GM21576 (cell line): Measurements from ENCODE around the gene CYP1A2.
"Not testable (repeated sequence)": the region's sequence is repeated elsewhere in the genome, so short reads cannot be mapped to it uniquely, and the experiment has no call there.

Experiments
- ATAC-seq: cut with Tn5 transposase; IDR thresholded peaks from one replicate; pipeline ENCODE4 v1.9.1; 2021; ENCODE audit warnings: mild to moderate bottlenecking, moderate library complexity; ENCODE audit not compliant: unreplicated experiment

The CYP1A2 gene

GRCh38 chr15:74735305-74735704 lies 13.3 kb upstream of the CYP1A2 start:
- no peak for ATAC-seq

GRCh38 chr15:74738239-74738638 lies 10.4 kb upstream of the CYP1A2 start:
- ATAC-seq = not testable (repeated sequence)

GRCh38 chr15:74742422-74742821 lies 6.2 kb upstream of the CYP1A2 start:
- no peak for ATAC-seq

GRCh38 chr15:74746389-74746788 lies 2.3 kb upstream of the CYP1A2 start:
- ATAC-seq = no peak

- ATAC-seq = no peak
Observed at GRCh38 chr15:74749832-74750231, 1.2 kb downstream of the CYP1A2 start.

- ATAC-seq = no peak
Observed at GRCh38 chr15:74750751-74751150, 2.1 kb downstream of the CYP1A2 start.

GRCh38 chr15:74752011-74752410 lies 3.4 kb downstream of the CYP1A2 start:
- no peak for ATAC-seq

- ATAC-seq = no peak
Observed at GRCh38 chr15:74752531-74752930, 3.9 kb downstream of the CYP1A2 start.

GRCh38 chr15:74754593-74755215 lies 6.1 kb downstream of the CYP1A2 start:
- no peak for ATAC-seq

- ATAC-seq = no peak
Observed at GRCh38 chr15:74758736-74759135, 10.1 kb downstream of the CYP1A2 start.

GRCh38 chr15:74762791-74763150 lies 14.1 kb downstream of the CYP1A2 start:
- no peak for ATAC-seq

GRCh38 chr15:74763416-74763815 lies 14.8 kb downstream of the CYP1A2 start:
- no peak for ATAC-seq

GRCh38 chr15:74767167-74768098 lies 18.8 kb downstream of the CYP1A2 start:
- no peak for ATAC-seq

GRCh38 chr15:74768099-74768770 lies 19.6 kb downstream of the CYP1A2 start:
- ATAC-seq = no peak

- ATAC-seq = no peak
Observed at GRCh38 chr15:74768771-74769342, 20.2 kb downstream of the CYP1A2 start.

- ATAC-seq = no peak
Observed at GRCh38 chr15:74769463-74770025, 20.9 kb downstream of the CYP1A2 start.

GRCh38 chr15:74770211-74770903 lies 21.7 kb downstream of the CYP1A2 start:
- no peak for ATAC-seq

- no peak for ATAC-seq
Observed at GRCh38 chr15:74773329-74773728, 24.7 kb downstream of the CYP1A2 start.

- ATAC-seq = no peak
Observed at GRCh38 chr15:74773731-74774252, 25.1 kb downstream of the CYP1A2 start.

GRCh38 chr15:74775132-74775562 lies 26.5 kb downstream of the CYP1A2 start:
- no peak for ATAC-seq
